PFSK-1 (cell line): Measurements from ENCODE around the gene ENTPD1.

Experiments
- FOXP2 ChIP-seq: optimal IDR thresholded peaks from 2 replicates; pipeline ENCODE3; 2011; ENCODE audit warnings: borderline replicate concordance, control low read depth, inconsistent platforms; ENCODE audit not compliant: insufficient read depth; ENCODE audit errors: extremely low read length, extremely low read depth
- TF ChIP-seq, protein P1 (sequence below), 2 experiments: IDR thresholded peaks; 2 replicates each; pipeline versions ENCODE4 v1.6.1 to v1.8.0; 2011 to 2012; ENCODE audit warnings: low read depth in 2 of 2, low read length in 2 of 2, control low read depth in 1 of 2, inconsistent platforms in 1 of 2, mild to moderate bottlenecking in 1 of 2, moderate library complexity in 1 of 2; ENCODE audit not compliant: insufficient read depth in 1 of 2

DNA sequence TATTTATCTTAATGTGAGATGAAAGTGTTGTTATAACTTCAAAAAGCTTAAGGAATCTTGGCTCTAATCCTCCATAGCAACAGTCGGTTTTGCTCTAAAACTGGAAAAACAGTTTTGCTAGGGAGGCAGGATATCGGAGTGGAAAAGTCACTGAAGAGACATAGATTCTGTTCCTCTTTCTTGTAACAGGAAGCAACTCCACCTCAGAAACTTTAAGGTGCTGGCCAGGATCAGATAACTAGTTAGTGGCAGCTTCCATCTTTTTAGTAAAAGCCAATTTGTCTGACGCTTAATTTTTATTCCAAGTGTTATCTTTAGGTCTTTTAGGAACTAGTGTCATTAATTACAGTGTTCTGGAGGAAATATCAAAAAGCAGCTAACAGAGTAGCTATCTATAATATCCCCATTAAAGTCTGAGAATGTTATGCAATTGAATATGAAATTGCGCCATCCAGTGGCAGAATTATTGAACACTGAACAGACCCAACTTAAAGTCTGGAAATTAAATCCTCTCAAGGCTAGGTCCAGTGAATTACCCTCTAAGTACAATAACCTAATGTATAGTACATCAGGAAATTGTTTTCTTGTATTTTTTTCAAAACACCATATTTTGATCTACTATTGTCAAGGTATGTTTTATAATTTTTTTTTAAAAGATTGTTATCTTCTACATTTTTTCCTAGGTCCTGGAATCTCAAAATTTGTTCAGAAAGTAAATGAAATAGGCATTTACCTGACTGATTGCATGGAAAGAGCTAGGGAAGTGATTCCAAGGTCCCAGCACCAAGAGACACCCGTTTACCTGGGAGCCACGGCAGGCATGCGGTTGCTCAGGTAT lies 85.9 kb downstream of the ENTPD1 start:
- no peak for TF ChIP-seq FOXP2
- TF ChIP-seq, protein P1, sequence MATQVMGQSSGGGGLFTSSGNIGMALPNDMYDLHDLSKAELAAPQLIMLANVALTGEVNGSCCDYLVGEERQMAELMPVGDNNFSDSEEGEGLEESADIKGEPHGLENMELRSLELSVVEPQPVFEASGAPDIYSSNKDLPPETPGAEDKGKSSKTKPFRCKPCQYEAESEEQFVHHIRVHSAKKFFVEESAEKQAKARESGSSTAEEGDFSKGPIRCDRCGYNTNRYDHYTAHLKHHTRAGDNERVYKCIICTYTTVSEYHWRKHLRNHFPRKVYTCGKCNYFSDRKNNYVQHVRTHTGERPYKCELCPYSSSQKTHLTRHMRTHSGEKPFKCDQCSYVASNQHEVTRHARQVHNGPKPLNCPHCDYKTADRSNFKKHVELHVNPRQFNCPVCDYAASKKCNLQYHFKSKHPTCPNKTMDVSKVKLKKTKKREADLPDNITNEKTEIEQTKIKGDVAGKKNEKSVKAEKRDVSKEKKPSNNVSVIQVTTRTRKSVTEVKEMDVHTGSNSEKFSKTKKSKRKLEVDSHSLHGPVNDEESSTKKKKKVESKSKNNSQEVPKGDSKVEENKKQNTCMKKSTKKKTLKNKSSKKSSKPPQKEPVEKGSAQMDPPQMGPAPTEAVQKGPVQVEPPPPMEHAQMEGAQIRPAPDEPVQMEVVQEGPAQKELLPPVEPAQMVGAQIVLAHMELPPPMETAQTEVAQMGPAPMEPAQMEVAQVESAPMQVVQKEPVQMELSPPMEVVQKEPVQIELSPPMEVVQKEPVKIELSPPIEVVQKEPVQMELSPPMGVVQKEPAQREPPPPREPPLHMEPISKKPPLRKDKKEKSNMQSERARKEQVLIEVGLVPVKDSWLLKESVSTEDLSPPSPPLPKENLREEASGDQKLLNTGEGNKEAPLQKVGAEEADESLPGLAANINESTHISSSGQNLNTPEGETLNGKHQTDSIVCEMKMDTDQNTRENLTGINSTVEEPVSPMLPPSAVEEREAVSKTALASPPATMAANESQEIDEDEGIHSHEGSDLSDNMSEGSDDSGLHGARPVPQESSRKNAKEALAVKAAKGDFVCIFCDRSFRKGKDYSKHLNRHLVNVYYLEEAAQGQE (IDR thresholded peaks at IDR 0.05; ENCODE audit: insufficient read depth in 1 of 2, low read depth in 2 of 2, low read length in 2 of 2), result no peak
